ENCODE results near the gene CHIC2.

- no peak for TF ChIP-seq CTCF (conservative IDR thresholded peaks at IDR 0.05 in 1 of 2, IDR thresholded peaks at IDR 0.05 in 1 of 2; ENCODE audit: low read depth in 1 of 2, low read length in 2 of 2)
- TF ChIP-seq EZH2 (IDR thresholded peaks at IDR 0.05; ENCODE audit: low read length, missing control alignments), result no peak
These were observed 8.9 kb downstream of the CHIC2 start for GRCh38 chr4:54055494-54055893.

Measured in fibroblast of lung (primary cell).